GM21528 (cell line): ENCODE data around the gene CEACAM7.
"Not testable (repeated sequence)": the region's sequence is repeated elsewhere in the genome, so short reads cannot be mapped to it uniquely, and the experiment has no call there.

Experiments
- ATAC-seq: cut with Tn5 transposase; IDR thresholded peaks from one replicate; pipeline ENCODE4 v1.9.1; 2021; ENCODE audit warnings: mild to moderate bottlenecking, moderate library complexity; ENCODE audit not compliant: unreplicated experiment, low FRiP score

Gene CEACAM7

GRCh38 chr19:41688098-41688497 lies at the start of gene CEACAM7:
TSS of gene CEACAM7 (minus strand) at chr19:41688270. CDS start at chr19:41688165, 105 bp downstream.
- ATAC-seq = no peak

GRCh38 chr19:41735071-41735600 lies 47.1 kb upstream of the CEACAM7 start:
- ATAC-seq = no peak

- no peak for ATAC-seq
Measured at GRCh38 chr19:41734585-41734984, 46.5 kb upstream of the CEACAM7 start.

GRCh38 chr19:41734156-41734555 lies 46.1 kb upstream of the CEACAM7 start:
- ATAC-seq = no peak

- ATAC-seq = no peak
Measured at GRCh38 chr19:41726493-41726892, 38.4 kb upstream of the CEACAM7 start.

- ATAC-seq = no peak
Measured at GRCh38 chr19:41720103-41720502, 32.0 kb upstream of the CEACAM7 start.

- no peak for ATAC-seq
Measured at GRCh38 chr19:41718761-41719160, 30.7 kb upstream of the CEACAM7 start.

GRCh38 chr19:41714598-41714997 lies 26.5 kb upstream of the CEACAM7 start:
- no peak for ATAC-seq

- ATAC-seq = no peak
Measured at GRCh38 chr19:41711376-41712261, 23.5 kb upstream of the CEACAM7 start.

GRCh38 chr19:41709951-41710645 lies 22.0 kb upstream of the CEACAM7 start:
- ATAC-seq = no peak

- not testable (repeated sequence) for ATAC-seq
Measured at GRCh38 chr19:41709516-41709915, 21.4 kb upstream of the CEACAM7 start.

- no peak for ATAC-seq
Measured at GRCh38 chr19:41708481-41708880, 20.4 kb upstream of the CEACAM7 start, which contains the start of gene CEACAM5. TSS of gene CEACAM5 (plus strand) at chr19:41708626. CDS start at chr19:41708732, 106 bp downstream.

- no peak for ATAC-seq
Measured at GRCh38 chr19:41707871-41708371, 19.9 kb upstream of the CEACAM7 start.

- no peak for ATAC-seq
Measured at GRCh38 chr19:41707502-41707812, 19.4 kb upstream of the CEACAM7 start.

GRCh38 chr19:41706741-41707501 lies 18.9 kb upstream of the CEACAM7 start:
- no peak for ATAC-seq

- no peak for ATAC-seq
Measured at GRCh38 chr19:41705393-41706174, 17.5 kb upstream of the CEACAM7 start.

GRCh38 chr19:41703602-41704293 lies 15.7 kb upstream of the CEACAM7 start:
- no peak for ATAC-seq

- ATAC-seq = no peak
Measured at GRCh38 chr19:41702171-41702651, 14.1 kb upstream of the CEACAM7 start.
